GM19193 (cell line): Measurements from ENCODE around the gene HELZ2.

Source experiments
- POLR2A ChIP-seq: IDR thresholded peaks from 4 replicates; pipeline ENCODE4 v1.6.1; 2011; ENCODE audit not compliant: insufficient read depth, insufficient read length; ENCODE audit errors: extremely low read depth

Gene HELZ2

GRCh38 chr20:63572788-63573646 is 1.0 kb downstream of the HELZ2 start:
- no peak for TF ChIP-seq POLR2A

DNA sequence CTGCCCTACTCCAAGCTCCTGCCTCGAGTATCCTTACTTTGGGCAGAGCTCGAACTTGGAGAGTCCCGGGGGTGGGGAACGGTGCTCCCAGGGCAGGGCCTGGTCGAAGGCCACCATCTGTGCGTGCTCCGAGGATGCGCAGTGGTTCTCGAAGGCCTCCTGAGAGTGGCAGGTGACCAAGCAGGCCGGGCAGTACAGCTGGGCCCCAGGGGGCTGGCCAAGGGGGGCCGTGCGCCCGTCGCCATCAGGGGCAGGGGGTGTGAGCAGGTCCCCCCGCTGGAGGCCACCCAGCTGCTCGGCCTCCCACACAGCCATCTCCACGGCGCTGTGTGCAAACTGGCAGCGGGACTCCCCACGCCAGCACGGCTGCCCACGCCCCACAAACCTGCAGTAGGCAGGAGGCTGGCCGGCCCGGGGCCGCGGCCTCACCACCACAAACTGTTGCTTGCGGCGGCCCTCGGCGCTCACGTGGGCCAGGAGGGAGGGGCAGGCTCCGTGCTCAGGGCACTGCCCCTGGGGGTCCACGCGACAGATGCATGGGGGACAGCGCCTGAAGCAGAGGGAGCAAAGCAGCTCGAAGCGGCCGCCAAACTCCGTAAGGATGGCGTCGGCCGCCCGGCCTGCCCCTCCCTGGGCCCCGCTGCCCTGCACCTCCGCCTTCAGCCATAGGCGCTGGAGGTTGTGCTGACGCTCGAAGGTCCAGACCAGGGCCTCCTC is 1.8 kb downstream of the HELZ2 start:
- no peak for TF ChIP-seq POLR2A

- no peak for TF ChIP-seq POLR2A
Observed at GRCh38 chr20:63570281-63571086, 3.6 kb downstream of the HELZ2 start.

- peak; percentile 5 for TF ChIP-seq POLR2A
Observed at GRCh38 chr20:63568986-63569949, 4.8 kb downstream of the HELZ2 start.

GRCh38 chr20:63568170-63568981 is 5.7 kb downstream of the HELZ2 start:
- TF ChIP-seq POLR2A = peak; percentile 11

- TF ChIP-seq POLR2A = no peak
Observed at GRCh38 chr20:63567386-63568169, 6.5 kb downstream of the HELZ2 start.

- TF ChIP-seq POLR2A = no peak
Observed at GRCh38 chr20:63567136-63567385, 7.0 kb downstream of the HELZ2 start.

- no peak for TF ChIP-seq POLR2A
Observed at GRCh38 chr20:63566395-63567135, 7.5 kb downstream of the HELZ2 start.

- TF ChIP-seq POLR2A = no peak
Observed at GRCh38 chr20:63565699-63566335, 8.2 kb downstream of the HELZ2 start.

DNA sequence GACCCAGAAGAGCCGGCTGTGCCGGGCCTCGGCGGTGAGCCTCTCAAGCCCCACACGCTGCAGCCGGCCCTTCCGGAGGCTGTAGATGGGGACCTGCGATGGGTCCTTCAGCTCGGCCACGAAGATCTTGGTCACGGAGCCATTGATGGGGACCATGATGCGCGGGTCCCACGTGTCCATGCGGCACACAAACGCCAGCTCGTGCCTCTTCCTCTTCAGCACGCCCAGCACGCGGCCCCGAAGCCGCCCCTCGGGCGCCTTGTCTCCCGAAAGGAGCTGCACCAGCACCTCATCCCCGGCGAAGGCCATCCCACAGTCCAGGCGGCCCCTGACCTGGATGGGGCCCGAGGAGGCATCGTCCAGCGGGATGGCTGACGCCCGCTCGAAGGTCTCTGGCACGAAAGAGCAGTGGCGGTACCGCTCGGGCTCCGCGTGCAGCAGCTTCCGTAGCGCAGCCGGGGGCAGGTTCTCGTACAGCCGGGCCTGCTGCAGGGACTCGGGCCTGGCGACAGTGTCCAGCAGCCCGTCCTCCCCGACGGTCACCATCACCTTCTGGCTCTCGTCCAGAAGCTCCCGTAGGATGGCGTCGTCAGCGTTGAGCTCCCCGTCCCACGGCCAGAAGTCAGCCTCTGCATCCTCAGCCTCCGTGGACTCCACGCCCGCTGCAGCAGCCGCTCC is 8.9 kb downstream of the HELZ2 start:
- TF ChIP-seq POLR2A = no peak
